Activated gamma-delta T cell treated with anti-CD3 and anti-CD28 coated beads, Interleukin-2, amount 50 U/mL, for 16 hours (primary cell): ENCODE measurements around the gene TNFRSF21.
"Not testable (repeated sequence)": the region's sequence is repeated elsewhere in the genome, so short reads cannot be mapped to it uniquely, and the experiment has no call there.

Experiments used
- DNase-seq: peaks from one replicate; pipeline ENCODE4 v3.0.0-alpha.2; 2020; ENCODE audit warnings: low read depth

The TNFRSF21 gene

DNA sequence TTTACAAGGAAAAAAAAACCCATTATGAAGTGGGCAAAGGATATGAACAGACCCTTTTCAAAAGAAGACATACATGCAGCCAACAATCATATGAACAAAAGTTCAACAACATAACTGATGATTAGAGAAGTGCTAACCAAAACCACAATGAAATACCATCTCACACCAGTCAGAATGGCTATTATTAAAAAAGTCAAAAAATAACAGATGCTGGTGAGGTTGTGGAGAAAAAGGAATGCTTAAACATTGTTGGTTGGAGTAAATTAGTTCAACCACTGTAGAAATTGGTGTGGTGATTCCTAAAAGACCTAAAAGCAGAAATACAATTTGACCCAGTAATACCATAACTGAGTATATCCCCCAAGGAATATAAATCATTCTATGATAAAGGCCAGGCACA, 86.5 kb downstream of the TNFRSF21 start:
- DNase-seq, result not testable (repeated sequence)

- DNase-seq, result no peak
Measured at GRCh38 chr6:47221565-47221964, 88.1 kb downstream of the TNFRSF21 start.

DNA sequence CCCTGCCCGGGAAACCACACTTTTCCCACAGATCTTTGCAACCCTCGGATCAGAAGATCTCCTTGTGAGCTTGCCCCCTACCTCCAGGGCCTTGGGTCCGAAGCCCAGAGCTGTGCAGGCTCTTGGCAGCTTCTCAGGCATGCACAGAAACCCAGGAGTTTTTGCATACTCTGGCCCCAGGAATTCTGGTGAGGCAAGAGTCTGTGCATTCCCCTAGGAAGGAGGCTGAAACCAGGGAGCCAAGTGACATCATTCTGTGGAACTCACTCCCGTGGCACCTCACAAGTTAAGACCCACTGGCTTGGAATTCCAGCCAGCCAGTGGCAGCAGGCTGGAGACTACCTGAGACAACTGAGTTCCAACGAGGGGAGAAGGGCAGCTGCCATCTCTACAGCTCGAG, 100.1 kb downstream of the TNFRSF21 start:
- DNase-seq, result no peak

DNA sequence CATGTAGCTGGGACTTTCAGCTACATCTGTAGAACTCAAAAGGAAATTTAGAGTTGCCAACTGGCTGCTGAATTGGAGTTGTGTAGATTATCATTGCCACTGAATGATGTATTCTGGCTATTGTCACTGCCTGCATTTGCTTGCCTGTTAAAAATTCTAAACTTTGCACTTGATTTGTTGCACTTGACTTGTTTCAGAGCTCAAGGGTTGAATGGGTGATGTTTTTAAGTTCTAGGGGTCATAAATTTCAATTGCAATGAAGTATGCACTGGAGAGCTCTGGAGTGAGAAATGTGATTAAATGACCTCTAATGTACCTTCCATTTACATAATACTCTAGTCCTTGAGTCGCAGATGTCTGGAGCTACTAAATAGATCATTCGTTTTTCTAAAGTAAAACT, 102.4 kb downstream of the TNFRSF21 start:
- DNase-seq, result no peak

- no peak for DNase-seq
Measured at GRCh38 chr6:47206626-47207025, 103.1 kb downstream of the TNFRSF21 start.

DNA sequence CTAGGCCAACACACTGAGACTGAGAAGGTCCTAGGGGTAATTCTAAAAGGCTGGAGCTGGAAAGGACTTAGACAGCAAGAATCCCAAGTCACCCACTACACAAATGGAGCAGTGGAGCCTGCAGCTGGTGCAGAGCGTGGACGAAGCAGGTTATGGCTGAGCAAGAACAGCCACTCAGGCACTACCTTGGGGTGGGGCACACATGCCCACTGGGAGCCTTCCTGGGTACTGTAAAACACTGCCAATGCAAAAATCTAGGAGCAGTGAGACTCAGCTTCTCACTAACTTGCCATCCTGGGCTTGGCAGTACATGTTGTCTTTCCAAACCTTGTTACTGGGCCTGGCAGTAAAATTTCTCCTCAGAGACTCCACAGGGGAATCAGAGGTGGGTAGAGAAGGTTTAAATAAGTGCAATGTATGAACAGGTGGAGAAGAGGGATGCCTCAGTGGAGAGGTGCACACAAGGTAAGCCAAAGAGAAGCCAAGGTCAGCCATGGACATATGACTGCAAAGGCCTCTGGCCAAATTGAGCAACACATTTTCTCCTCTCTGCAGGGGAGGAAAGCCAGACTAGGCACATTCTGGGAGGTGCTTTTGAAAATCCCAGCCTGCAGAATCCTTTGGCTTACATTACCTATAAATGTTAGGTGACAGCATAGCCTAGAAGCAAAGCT, 105.6 kb downstream of the TNFRSF21 start:
- no peak for DNase-seq

- DNase-seq, result no peak
Measured at GRCh38 chr6:47203266-47203937, 106.3 kb downstream of the TNFRSF21 start.

DNA sequence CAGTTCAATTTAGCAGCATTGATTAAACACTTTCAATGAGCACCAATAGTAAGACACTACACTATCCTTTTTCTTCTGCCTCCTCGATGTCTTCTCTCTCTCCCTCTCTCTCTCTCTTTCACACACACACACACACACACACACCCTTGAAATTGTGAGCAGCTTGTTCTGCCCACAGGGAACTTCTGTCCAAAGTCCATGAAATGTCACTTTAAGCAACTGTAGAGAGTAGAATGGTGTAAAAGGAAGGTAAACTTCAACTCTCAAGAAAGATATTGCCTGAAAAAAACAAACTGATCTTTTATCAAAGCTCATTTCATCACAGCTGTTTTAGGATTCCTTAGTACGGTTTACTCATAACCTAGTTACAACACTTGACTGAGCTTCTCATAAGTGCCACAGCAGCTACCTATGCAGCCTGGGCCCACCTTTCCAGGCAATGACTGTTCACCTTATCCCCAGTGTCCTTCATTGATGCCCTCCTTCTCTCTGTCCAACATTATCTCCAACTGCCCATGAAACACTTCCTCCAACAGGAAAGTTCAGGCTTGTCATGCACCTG, 107.0 kb downstream of the TNFRSF21 start:
- DNase-seq, result no peak

DNA sequence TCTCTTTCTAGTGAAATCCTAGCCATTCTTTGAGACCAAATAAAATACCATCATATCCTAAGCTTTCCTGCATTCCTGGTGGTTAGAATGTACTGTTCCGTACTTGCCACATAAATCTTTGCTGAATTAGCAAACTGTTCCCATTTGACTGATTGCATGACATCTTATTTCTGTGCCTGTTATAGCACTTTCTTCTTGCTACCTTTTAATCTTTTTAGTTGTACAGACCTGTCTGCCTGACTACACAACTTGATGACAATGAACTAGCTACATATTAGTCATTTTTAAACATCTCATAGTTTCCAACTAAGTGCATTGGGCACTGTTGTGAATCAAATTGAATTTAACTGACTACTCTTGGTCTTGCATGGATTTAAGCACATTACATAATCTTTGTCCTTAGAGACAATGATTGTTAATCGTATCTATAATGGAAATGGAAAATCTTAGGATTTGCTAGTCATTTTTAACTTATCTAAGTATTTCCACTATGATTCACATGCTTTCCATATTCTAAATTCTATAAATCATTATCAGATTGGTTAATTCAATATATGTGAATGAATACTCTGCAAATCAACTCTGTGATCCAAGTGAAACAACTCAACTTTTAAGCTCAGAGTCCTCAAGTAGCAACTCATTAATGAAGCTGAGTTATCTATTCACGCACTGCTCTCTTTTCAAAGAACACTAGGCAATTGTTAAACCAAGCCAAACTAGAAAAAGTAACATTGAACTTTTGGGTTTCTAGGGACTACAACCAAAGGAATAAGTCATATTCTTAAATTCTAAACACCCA, 109.0 kb downstream of the TNFRSF21 start:
- no peak for DNase-seq

DNA sequence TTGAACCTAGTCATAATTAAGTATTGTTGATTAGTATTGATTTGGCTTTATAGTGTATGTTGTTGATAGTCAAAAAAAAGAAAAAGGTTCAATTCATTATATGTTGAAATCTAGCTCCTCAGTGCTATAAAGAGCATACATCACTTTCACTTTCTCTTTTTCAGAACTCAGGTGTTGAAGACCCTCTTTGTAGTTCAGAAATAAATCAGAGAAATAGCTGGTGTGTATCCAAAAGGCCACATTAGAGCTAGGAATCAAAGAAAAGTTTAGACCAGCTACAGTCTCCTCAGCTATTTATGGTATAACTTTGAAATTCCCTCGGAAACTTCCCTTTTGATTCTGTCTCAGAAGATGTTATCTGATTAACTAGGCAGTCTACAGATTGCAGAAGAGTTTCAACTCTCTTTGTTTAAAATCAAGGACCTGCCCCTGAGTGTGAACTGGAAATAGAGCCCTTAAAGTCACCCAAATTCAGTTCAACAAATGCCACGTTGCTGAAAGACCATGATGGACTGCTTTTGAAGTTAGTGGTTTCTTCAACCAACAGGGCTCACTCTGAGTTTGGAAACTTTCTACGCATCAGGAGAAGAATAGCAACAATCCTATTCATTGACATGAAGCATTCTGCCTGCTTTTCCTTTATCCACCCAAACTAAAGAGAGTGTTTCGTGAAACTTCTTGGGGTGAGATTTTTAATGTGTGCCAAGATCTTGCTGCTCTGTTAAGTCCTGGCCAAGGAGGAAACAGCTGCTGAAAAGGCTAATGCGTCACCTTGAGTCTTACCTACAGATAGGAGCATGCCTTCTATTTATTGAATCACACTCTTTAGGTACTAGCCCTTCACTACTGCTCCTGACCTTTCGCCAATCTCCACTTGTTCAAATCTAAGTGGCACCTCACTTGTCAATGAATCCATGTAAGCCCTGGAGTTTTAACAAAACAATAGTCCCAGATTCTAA, 111.7 kb downstream of the TNFRSF21 start:
- no peak for DNase-seq

GRCh38 chr6:47196113-47196512, 113.6 kb downstream of the TNFRSF21 start:
- DNase-seq, result no peak

GRCh38 chr6:47195011-47195650, 114.6 kb downstream of the TNFRSF21 start:
- no peak for DNase-seq

DNA sequence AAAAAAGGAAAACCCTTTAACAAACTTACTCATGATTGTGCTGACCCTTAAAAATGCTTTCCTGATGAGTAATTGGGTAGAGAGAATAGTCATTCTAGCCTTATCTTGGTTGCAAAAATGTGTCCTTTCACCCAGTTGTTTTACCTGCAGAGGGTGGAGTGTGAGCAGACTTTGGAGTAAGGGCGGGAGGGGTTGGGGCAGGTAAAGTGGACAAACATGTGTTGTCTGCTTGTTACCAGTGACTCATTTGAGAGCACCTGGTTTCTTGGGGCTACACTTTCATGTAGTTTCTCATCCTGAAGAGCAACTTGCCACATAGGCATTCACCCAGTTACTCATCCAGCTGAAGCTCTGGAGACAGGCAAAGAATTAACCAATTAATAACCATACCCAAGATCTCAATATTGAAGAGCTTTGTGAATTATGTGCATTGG, 121.1 kb downstream of the TNFRSF21 start:
- DNase-seq, result no peak

DNA sequence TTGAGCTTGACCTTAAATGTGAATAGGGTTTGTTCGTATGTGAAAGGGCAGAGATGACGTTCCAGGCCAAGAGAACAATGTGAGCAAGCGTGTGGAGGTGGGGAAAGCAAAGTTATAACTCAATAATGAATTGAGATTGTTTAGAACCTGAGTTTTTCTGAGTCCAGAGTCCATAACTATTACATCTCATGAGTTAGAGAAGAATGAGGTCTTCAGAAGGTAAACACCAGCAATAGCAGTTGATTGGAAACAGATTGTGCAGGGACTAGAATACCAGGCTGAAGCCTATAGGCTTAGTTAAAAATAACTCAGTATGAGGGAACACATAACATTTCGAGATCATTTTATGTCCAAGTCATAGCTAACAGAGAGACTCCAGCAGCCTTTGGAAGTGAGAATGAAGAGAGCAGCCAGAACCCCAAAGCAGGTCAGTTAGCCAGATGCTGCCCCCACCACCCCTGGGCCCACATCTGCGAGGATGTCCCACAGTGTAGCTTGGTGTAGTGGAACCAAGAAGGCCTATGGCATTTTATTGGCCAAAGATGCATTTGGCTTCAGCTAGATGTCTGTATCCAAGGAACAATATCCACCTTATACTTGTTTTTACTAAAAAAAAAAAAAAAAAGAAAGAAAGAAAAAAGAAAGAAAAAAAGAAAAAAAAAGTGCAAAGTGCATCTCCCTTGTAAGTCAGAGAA, 121.7 kb downstream of the TNFRSF21 start:
- no peak for DNase-seq

DNA sequence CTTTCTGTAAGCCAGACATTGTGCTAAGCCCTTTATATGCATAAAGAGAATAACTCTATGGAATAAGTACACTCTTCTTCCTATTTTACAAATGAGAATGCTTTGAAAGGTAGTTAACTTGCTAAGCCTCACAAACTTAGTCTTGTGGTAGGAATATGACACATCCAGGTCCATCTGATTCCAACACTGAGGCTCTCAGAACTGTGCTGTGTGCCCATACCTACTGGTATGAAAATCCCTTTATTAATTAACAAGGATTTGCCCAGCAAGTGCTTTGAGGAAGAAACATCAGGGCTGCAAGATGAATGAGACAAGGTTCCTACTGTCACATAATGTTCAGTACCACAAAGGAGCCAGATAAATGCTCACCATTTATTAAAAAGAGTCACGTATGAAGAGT, 122.6 kb downstream of the TNFRSF21 start:
- no peak for DNase-seq

- DNase-seq, result no peak
Measured at GRCh38 chr6:47182291-47182957, 127.3 kb downstream of the TNFRSF21 start.

GRCh38 chr6:47181681-47182080, 128.0 kb downstream of the TNFRSF21 start:
- DNase-seq, result no peak
